Tibial nerve (tissue), 4 donors: ENCODE results near the gene MBD3L3. TPM values are rescaled to one million over a fixed set of nuclear protein-coding genes. Genes with fewer than 3 reads are reported as not detected.
"Not testable (repeated sequence)": the region's sequence is repeated elsewhere in the genome, so short reads cannot be mapped to it uniquely, and the experiment has no call there.

Source experiments
- DNase-seq, 2 donors: peaks; one replicate each; pipeline ENCODE4 v3.0.0-alpha.2; 2019; ENCODE audit warnings: low spot score in 2 of 2
- H3K27ac ChIP-seq, 4 donors: fragments of 200-600 bp; sonication (generic) in 3 of 4; one replicate each; pipeline ENCODE4 v1.5.1; 2017 to 2019; ENCODE audit warnings: mild to moderate bottlenecking in 1 of 4
- H3K27me3 ChIP-seq, 2 donors: fragments of 200-600 bp; sonication (generic) in 1 of 2; one replicate each; pipeline versions ENCODE4 v1.5.1 to v1.6.0; 2017 to 2019
- H3K36me3 ChIP-seq, 3 donors: fragments of 200-600 bp; sonication (generic); one replicate each; pipeline ENCODE4 v1.5.1; 2018 to 2019
- H3K4me1 ChIP-seq, 4 donors: fragments of 200-600 bp; sonication (generic) in 3 of 4; one replicate each; pipeline ENCODE4 v1.5.1; 2017 to 2019
- H3K4me3 ChIP-seq, 4 donors: fragments of 200-600 bp; sonication (generic) in 3 of 4; one replicate each; pipeline ENCODE4 v1.5.1; 2017 to 2019; ENCODE audit warnings: mild to moderate bottlenecking in 1 of 4, moderate library complexity in 1 of 4
- H3K9me3 ChIP-seq, 4 donors: fragments of 200-600 bp; sonication (generic) in 3 of 4; one replicate each; pipeline ENCODE4 v1.5.1; 2017 to 2019
- EP300 ChIP-seq, 2 donors: sonication (generic); formaldehyde crosslinking; IDR thresholded peaks; one replicate each; pipeline ENCODE4 v1.6.1; 2017; ENCODE audit warnings: antibody characterized with exemption in 2 of 2, mild to moderate bottlenecking in 1 of 2
- POLR2A ChIP-seq, 2 donors: fragments of 450-650 bp; IDR thresholded peaks; one replicate each; pipeline ENCODE4 v1.6.1; 2017; ENCODE audit warnings: antibody characterized with exemption in 2 of 2, mild to moderate bottlenecking in 2 of 2, moderate library complexity in 2 of 2
- WGBS, 2 donors: methylation state at CpG; one replicate each; pipeline ENCODE4 v1.1.5; 2018; 5-methylcytosine and 5-hydroxymethylcytosine counted together
- total RNA-seq, 4 donors: library from RNA; depleted of rRNA; stranded (reverse); fragments of >200 nt; gene quantifications; one replicate each; pipeline ENCODE4 v1.1.0, GENCODE V29; 2016
- TF ChIP-seq, protein P1 (sequence below), 5 experiments: fragments of 200-600 bp in 3 of 5; fragments of 450-650 bp in 2 of 5; sonication (generic) in 3 of 5; IDR thresholded peaks; one replicate each; pipeline ENCODE4 v1.5.1; 2016 to 2019; ENCODE audit warnings: antibody characterized with exemption in 5 of 5, mild to moderate bottlenecking in 3 of 5, moderate library complexity in 2 of 5

The MBD3L3 gene
- total RNA-seq, 4 donors from 2014 or later, result not detected

GRCh38 chr19:7063339-7063738, 4.9 kb upstream of the MBD3L3 start:
- H3K27ac ChIP-seq, result no peak overlapping the region
- no peaks in the 10 kb centered on the region for H3K4me1 ChIP-seq
- H3K4me3 ChIP-seq, result no peak overlapping the region
- DNase-seq, result no peak
- H3K9me3 ChIP-seq, result no peaks in the 10 kb centered on the region
- H3K27me3 ChIP-seq, result no peaks in the 10 kb centered on the region
- 79 to 91% methylated on average over 4 of the region's 4 CpGs for WGBS, 2 donors
- no peaks in the 10 kb centered on the region for H3K36me3 ChIP-seq
- TF ChIP-seq, protein P1, sequence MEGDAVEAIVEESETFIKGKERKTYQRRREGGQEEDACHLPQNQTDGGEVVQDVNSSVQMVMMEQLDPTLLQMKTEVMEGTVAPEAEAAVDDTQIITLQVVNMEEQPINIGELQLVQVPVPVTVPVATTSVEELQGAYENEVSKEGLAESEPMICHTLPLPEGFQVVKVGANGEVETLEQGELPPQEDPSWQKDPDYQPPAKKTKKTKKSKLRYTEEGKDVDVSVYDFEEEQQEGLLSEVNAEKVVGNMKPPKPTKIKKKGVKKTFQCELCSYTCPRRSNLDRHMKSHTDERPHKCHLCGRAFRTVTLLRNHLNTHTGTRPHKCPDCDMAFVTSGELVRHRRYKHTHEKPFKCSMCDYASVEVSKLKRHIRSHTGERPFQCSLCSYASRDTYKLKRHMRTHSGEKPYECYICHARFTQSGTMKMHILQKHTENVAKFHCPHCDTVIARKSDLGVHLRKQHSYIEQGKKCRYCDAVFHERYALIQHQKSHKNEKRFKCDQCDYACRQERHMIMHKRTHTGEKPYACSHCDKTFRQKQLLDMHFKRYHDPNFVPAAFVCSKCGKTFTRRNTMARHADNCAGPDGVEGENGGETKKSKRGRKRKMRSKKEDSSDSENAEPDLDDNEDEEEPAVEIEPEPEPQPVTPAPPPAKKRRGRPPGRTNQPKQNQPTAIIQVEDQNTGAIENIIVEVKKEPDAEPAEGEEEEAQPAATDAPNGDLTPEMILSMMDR (IDR thresholded peaks at IDR 0.05), result no peak
- TF ChIP-seq EP300 (IDR thresholded peaks at IDR 0.05) (no peak), POLR2A (IDR thresholded peaks at IDR 0.05) (no peak)

DNA sequence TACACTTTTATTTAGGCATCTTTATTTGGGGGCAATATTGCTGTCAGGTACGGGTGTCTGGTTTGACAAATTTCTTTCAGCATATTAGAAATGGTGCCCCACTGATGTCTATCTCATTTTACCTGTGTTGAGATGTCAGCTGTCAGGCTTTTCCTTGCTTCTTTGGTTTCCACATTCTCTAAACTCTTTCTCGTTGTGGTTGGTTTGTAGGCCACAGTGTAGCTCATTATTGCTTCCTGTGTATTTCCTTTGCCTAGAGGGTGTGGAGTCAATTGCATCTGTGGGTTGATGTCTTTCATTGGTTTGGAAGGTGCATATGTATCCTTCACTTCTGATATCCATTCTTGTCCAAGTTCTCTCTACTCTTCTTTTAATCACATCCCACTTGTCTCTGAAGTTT, 1.5 kb upstream of the MBD3L3 start:
- H3K4me3 ChIP-seq, H3K27me3 ChIP-seq, H3K9me3 ChIP-seq, H3K27ac ChIP-seq, H3K36me3 ChIP-seq, H3K4me1 ChIP-seq, DNase-seq: not testable (repeated sequence)
- WGBS, 2 donors, result 66 to 68% methylated on average over 2 of the region's 2 CpGs

DNA sequence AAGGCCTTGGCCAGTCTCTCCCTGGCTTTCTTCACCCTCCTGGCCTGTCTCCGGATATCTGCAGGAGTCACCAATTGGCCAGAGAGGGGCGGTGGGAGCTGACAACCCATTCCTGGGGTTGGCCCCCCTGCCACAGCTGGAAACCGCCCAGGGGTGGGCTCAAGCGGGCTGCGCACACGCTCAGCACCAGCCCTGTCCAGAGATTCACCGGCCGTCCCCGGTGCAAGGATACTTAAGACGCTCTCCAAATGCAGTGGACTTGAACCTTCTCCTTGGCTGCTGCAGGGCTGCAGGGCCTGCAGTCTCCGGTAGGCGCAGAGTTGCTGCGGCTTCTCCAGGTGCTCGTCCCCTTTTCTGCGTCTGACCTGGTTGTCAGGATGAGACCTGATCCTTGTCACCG, 2.1 kb downstream of the MBD3L3 start:
- H3K27ac ChIP-seq, H3K27me3 ChIP-seq, DNase-seq, H3K9me3 ChIP-seq, H3K36me3 ChIP-seq, H3K4me3 ChIP-seq, H3K4me1 ChIP-seq: not testable (repeated sequence)
- 90% methylated on average over 6 of the region's 16 CpGs; no CpG with 5 or more reads in 1 of the 2 donors for WGBS, 2 donors

GRCh38 chr19:7055679-7056078, 2.8 kb downstream of the MBD3L3 start:
- WGBS, 2 donors, result 89 to 91% methylated on average over 11 to 12 of the region's 14 CpGs
- H3K27ac ChIP-seq, H3K9me3 ChIP-seq: not testable (repeated sequence)

GRCh38 chr19:7054635-7055368, 3.7 kb downstream of the MBD3L3 start:
- 91 to 97% methylated on average over 8 to 12 of the region's 14 CpGs for WGBS, 2 donors
- not testable (repeated sequence) for H3K4me3 ChIP-seq, H3K27ac ChIP-seq, DNase-seq, H3K4me1 ChIP-seq, H3K36me3 ChIP-seq, H3K9me3 ChIP-seq, H3K27me3 ChIP-seq

More at GRCh38 chr19:7055679-7056078, 2.8 kb downstream of the MBD3L3 start:
- not testable (repeated sequence) for H3K4me3 ChIP-seq, H3K36me3 ChIP-seq, DNase-seq, H3K4me1 ChIP-seq, H3K27me3 ChIP-seq

GRCh38 chr19:7052896-7053295, 5.6 kb downstream of the MBD3L3 start:
- not testable (repeated sequence) for DNase-seq, H3K4me1 ChIP-seq, H3K27ac ChIP-seq, H3K9me3 ChIP-seq, H3K36me3 ChIP-seq, H3K27me3 ChIP-seq, H3K4me3 ChIP-seq
- WGBS, 2 donors, result 95% methylated on average over 7 of the region's 7 CpGs

- WGBS, 2 donors, result 83 to 94% methylated on average over 1 to 2 of the region's 5 CpGs
- H3K9me3 ChIP-seq, H3K27me3 ChIP-seq, H3K4me1 ChIP-seq, H3K27ac ChIP-seq, H3K4me3 ChIP-seq, DNase-seq, H3K36me3 ChIP-seq: not testable (repeated sequence)
Observed at GRCh38 chr19:7051421-7051820, 7.1 kb downstream of the MBD3L3 start.

DNA sequence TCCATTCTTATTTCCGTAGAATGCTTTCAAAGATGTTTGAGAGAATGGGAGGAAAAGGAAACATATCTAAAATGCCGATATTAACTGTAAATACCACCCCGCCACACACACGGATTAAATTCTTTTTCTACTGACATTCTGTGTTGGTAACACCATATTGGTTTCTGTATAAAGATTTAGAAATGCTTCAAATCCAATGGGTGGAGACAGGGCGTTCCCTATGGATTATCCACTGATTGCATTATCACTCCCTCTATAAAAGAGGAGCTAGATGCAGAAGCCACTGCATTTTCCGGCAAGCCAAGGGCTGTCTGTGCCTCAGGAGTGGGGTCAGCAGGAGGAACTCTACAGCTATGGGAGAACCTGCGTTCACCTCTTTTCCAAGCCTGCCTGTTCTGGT, 9.5 kb downstream of the MBD3L3 start, which contains the start of gene MBD3L2:
TSS of gene MBD3L2 (plus strand) at position 301 of the 400 bp plus-strand sequence. CDS start at position 354, 53 bp downstream.
- not testable (repeated sequence) for H3K4me1 ChIP-seq, H3K9me3 ChIP-seq, H3K27me3 ChIP-seq, H3K4me3 ChIP-seq, H3K36me3 ChIP-seq, DNase-seq, H3K27ac ChIP-seq
- no CpG with 5 or more reads among the region's 7 CpGs for WGBS, 2 donors

GRCh38 chr19:7041563-7041962, 16.9 kb downstream of the MBD3L3 start:
- not testable (repeated sequence) for H3K27ac ChIP-seq, H3K36me3 ChIP-seq, H3K4me3 ChIP-seq, H3K4me1 ChIP-seq, DNase-seq, H3K27me3 ChIP-seq, H3K9me3 ChIP-seq
- WGBS, 2 donors, result no CpG with 5 or more reads among the region's 2 CpGs

DNA sequence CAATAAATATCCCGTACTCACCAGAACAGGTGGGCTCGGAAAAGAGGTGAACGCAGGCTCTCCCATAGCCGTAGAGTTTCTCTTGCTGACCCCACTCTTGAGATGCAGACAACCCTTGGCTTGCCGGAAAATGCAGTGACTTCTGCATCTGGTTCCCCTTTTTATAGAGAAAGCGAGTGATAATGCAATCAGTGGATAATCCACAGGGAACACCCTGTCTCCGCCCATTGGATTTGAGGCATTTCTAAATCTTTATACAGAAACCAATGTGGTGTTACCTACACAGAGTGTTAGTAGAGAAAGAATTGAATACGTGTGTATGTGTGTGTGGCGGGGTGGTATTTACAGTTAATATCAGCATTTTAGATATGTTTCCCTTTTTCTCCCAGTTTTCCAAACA, 18.4 kb downstream of the MBD3L3 start, which contains the start of gene MBD3L4:
TSS of gene MBD3L4 (minus strand) at position 101 of the 400 bp plus-strand sequence. CDS start at position 66, 35 bp downstream.
- not testable (repeated sequence) for H3K9me3 ChIP-seq, H3K4me1 ChIP-seq, H3K36me3 ChIP-seq, H3K27ac ChIP-seq, DNase-seq, H3K27me3 ChIP-seq, H3K4me3 ChIP-seq
- 95% methylated on average over 2 of the region's 9 CpGs; no CpG with 5 or more reads in 1 of the 2 donors for WGBS, 2 donors

DNA sequence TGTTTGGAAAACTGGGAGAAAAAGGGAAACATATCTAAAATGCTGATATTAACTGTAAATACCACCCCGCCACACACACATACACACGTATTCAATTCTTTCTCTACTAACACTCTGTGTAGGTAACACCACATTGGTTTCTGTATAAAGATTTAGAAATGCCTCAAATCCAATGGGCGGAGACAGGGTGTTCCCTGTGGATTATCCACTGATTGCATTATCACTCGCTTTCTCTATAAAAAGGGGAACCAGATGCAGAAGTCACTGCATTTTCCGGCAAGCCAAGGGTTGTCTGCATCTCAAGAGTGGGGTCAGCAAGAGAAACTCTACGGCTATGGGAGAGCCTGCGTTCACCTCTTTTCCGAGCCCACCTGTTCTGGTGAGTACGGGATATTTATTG, 28.2 kb downstream of the MBD3L3 start, which contains the start of gene MBD3L5:
TSS of gene MBD3L5 (plus strand) at position 301 of the 400 bp plus-strand sequence. CDS start at position 335, 34 bp downstream.
- not testable (repeated sequence) for H3K4me3 ChIP-seq, DNase-seq, H3K4me1 ChIP-seq, H3K27ac ChIP-seq, H3K36me3 ChIP-seq, H3K27me3 ChIP-seq, H3K9me3 ChIP-seq
- WGBS, 2 donors, result no CpG with 5 or more reads among the region's 9 CpGs

DNA sequence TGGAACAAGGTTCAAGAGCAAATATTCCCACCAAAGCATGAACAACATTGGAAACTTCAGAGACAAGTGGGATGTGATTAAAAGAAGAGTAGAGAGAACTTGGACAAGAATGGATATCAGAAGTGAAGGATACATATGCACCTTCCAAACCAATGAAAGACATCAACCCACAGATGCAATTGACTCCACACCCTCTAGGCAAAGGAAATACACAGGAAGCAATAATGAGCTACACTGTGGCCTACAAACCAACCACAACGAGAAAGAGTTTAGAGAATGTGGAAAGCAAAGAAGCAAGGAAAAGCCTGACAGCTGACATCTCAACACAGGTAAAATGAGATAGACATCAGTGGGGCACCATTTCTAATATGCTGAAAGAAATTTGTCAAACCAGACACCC, 29.7 kb downstream of the MBD3L3 start:
- not testable (repeated sequence) for H3K4me1 ChIP-seq, H3K27ac ChIP-seq, H3K9me3 ChIP-seq, H3K36me3 ChIP-seq, DNase-seq, H3K27me3 ChIP-seq, H3K4me3 ChIP-seq
- no CpG with 5 or more reads among the region's 1 CpG for WGBS, 2 donors

GRCh38 chr19:7021331-7021730, 37.1 kb downstream of the MBD3L3 start, which contains the start of gene MBD3L2B:
Gene MBD3L2B, minus strand, starts transcription at chr19:7021431. Its CDS starts 34 bp downstream, at chr19:7021397.
- H3K4me3 ChIP-seq, H3K9me3 ChIP-seq, H3K4me1 ChIP-seq, H3K27me3 ChIP-seq, H3K27ac ChIP-seq, DNase-seq, H3K36me3 ChIP-seq: not testable (repeated sequence)
- WGBS, 2 donors, result no CpG with 5 or more reads among the region's 6 CpGs
